GM23248 (cell line): ENCODE measurements around the gene VAMP7. TPM values are rescaled to one million over a fixed set of nuclear protein-coding genes. Genes with fewer than 3 reads are reported as not detected.

Experiments used
- DNase-seq: peaks from one replicate; pipeline ENCODE4 v3.0.0-alpha.2; 2015
- H2AFZ ChIP-seq: fragments of 200-600 bp; sonication (generic); 2 replicates; pipeline ENCODE4 v1.6.1; 2016; ENCODE audit warnings: antibody characterized with exemption
- H3F3A ChIP-seq: fragments of 200-600 bp; sonication (generic); 2 replicates; pipeline ENCODE4 v1.6.1; 2016; ENCODE audit warnings: mild to moderate bottlenecking, antibody characterized with exemption, mixed run types; ENCODE audit not compliant: insufficient read depth
- H3K27ac ChIP-seq: fragments of 200-600 bp; sonication (generic); 2 replicates; pipeline ENCODE4 v1.5.1; 2016; ENCODE audit warnings: mild to moderate bottlenecking
- H3K27me3 ChIP-seq: fragments of 200-600 bp; sonication (generic); replicated peaks from 2 replicates; pipeline ENCODE4 v1.6.1; 2016; ENCODE audit warnings: mild to moderate bottlenecking; ENCODE audit not compliant: insufficient read depth
- H3K36me3 ChIP-seq: fragments of 200-600 bp; sonication (generic); 2 replicates; pipeline ENCODE4 v1.6.1; 2016; ENCODE audit warnings: low read depth, mild to moderate bottlenecking
- H3K4me1 ChIP-seq: fragments of 200-600 bp; sonication (generic); 2 replicates; pipeline ENCODE4 v1.6.1; 2016; ENCODE audit warnings: mild to moderate bottlenecking; ENCODE audit not compliant: insufficient read depth
- H3K4me2 ChIP-seq: fragments of 200-600 bp; sonication (generic); one replicate; pipeline ENCODE4 v1.6.1; 2016; ENCODE audit warnings: mild to moderate bottlenecking; ENCODE audit not compliant: unreplicated experiment
- H3K4me3 ChIP-seq: fragments of 200-600 bp; sonication (generic); 2 replicates; pipeline ENCODE4 v1.5.1; 2016; ENCODE audit warnings: mild to moderate bottlenecking
- H3K79me2 ChIP-seq: fragments of 200-600 bp; sonication (generic); 2 replicates; pipeline ENCODE4 v1.6.1; 2016; ENCODE audit warnings: mild to moderate bottlenecking; ENCODE audit not compliant: insufficient read depth
- H3K9ac ChIP-seq: fragments of 200-600 bp; sonication (generic); 2 replicates; pipeline ENCODE4 v1.6.1; 2016; ENCODE audit warnings: mild to moderate bottlenecking
- H3K9me2 ChIP-seq: fragments of 200-600 bp; sonication (generic); 2 replicates; pipeline ENCODE4 v1.6.1; 2016; ENCODE audit warnings: mixed run types, mild to moderate bottlenecking, moderate library complexity; ENCODE audit not compliant: insufficient read depth
- H3K9me3 ChIP-seq: fragments of 200-600 bp; sonication (generic); one replicate; pipeline ENCODE4 v1.6.1; 2017; ENCODE audit warnings: low read depth
- H4K20me1 ChIP-seq: fragments of 200-600 bp; sonication (generic); 2 replicates; pipeline ENCODE4 v1.6.0; 2016; ENCODE audit not compliant: insufficient read depth
- EZH2 ChIP-seq: fragments of 200-600 bp; sonication (generic); IDR thresholded peaks from 2 replicates; pipeline ENCODE4 v1.6.1; 2018; ENCODE audit warnings: antibody characterized with exemption, mild to moderate bottlenecking; ENCODE audit not compliant: insufficient read depth, poor library complexity, severe bottlenecking
- EZH2phosphoT487 ChIP-seq: fragments of 200-600 bp; sonication (generic); IDR thresholded peaks from 2 replicates; pipeline ENCODE4 v1.6.1; 2018; ENCODE audit warnings: antibody characterized with exemption, moderate library complexity, mild to moderate bottlenecking, low read depth; ENCODE audit not compliant: insufficient read depth
- WGBS, 2 experiments: methylation state at CpG; one replicate each; pipeline ENCODE4 v1.1.6; 2015 to 2017; ENCODE audit warnings: low lambda C conversion rate in 2 of 2, low coverage in 1 of 2; ENCODE audit errors: missing lambda C conversion rate in 2 of 2; 5-methylcytosine and 5-hydroxymethylcytosine counted together
- in situ Hi-C: fragments of 300-500 bp; cut with MboI; formaldehyde crosslinking; loops from 2 replicates; pipeline ENCODE4 v1.15.0; 2020
- polyA plus RNA-seq: library from polyadenylated mRNA; unstranded; fragments of >200 nt; fragmentation: Nextera tagmentation; extraction: Ambion mirVana; gene quantifications from 2 replicates; pipeline ENCODE4 v1.2.1, GENCODE V29; 2016
- total RNA-seq: library from RNA; depleted of rRNA; stranded (reverse); fragments of >200 nt; shearing (Covaris generic); gene quantifications from 2 replicates; pipeline ENCODE4 v1.2.3, GENCODE V29; 2014

Gene VAMP7
- total and polyA plus RNA-seq, 2 experiments from 2014 or later, result 47.2 to 62.3 TPM

GRCh38 chrX:155880586-155881157 lies 473 bp upstream of the VAMP7 start:
- H3K27ac ChIP-seq, result 0 out of 2 replicates have a peak overlapping the region, but pooled peaks have one; percentile 14
- in situ Hi-C loops, result no loop called here
- TF ChIP-seq EZH2phosphoT487 (no peak), EZH2 (no peak)
- no peaks in the 10 kb centered on the region for H3K27me3 ChIP-seq
- peaks cover 44% of the 10 kb centered on the region for H3K79me2 ChIP-seq
- no peaks in the 10 kb centered on the region for H3K36me3 ChIP-seq
- no peaks in the 10 kb centered on the region for H3K9me2 ChIP-seq
- no peaks in the 10 kb centered on the region for H4K20me1 ChIP-seq
- H3K4me3 ChIP-seq, result peak overlapping the region; percentile 79
- H3K9me3 ChIP-seq, result no peaks in the 10 kb centered on the region
- peak overlapping the region; percentile 65 for H3K4me2 ChIP-seq
- peak overlapping the region; percentile 95 for H2AFZ ChIP-seq
- H3K4me1 ChIP-seq, result peaks cover 5% of the 10 kb centered on the region; the same call in 1 of the 2 replicates
- peak overlapping the region; percentile 91 for H3K9ac ChIP-seq
- no peaks in the 10 kb centered on the region for H3F3A ChIP-seq
- peak; percentile 52 for DNase-seq
- 14 to 18% methylated on average over 13 of the region's 13 CpGs for WGBS, 2 experiments

DNA sequence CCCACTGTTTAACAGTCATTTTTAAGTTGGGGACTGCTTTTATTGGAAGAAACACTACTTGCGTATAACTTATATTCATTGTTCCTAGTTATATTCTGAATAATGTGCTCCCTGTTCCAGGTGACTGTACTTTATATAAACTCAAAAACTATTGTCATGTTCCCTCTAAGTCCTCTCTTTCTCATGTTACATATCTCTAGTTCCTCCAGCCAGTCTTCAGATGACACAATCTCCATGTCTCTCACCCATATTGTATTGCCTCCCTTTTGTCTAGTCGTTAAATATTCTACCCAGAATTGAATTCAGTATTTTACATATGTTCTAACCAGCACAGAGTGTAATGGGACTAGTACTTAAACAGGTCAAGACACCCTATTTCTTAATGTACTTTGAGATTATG lies 5.3 kb downstream of the VAMP7 start:
- Histone ChIP-seq H3K27me3 (no peaks in the 10 kb centered on the region), H3K27ac (no peak overlapping the region), H3K9me2 (no peaks in the 10 kb centered on the region), H3K36me3 (no peaks in the 10 kb centered on the region), H3K4me1 (peaks cover 11% of the 10 kb centered on the region; the same call in 1 of the 2 replicates), H3K79me2 (peaks cover 78% of the 10 kb centered on the region), H3K9me3 (no peaks in the 10 kb centered on the region), H3K4me3 (no peak overlapping the region), H4K20me1 (no peaks in the 10 kb centered on the region; the same call in 1 of the 2 replicates), H3K9ac (no peak overlapping the region), H3F3A (0 out of 2 replicates have a peak, but pooled peaks cover 4% of the 10 kb centered on the region), H2AFZ (no peak overlapping the region), H3K4me2 (no peak overlapping the region)
- no peak for TF ChIP-seq EZH2
- no peak for TF ChIP-seq EZH2phosphoT487
- 69 to 73% methylated on average over 2 of the region's 2 CpGs for WGBS, 2 experiments
- no peak for DNase-seq
- in situ Hi-C loops, result no loop called here

GRCh38 chrX:155888139-155888538 lies 7.0 kb downstream of the VAMP7 start:
- no peak overlapping the region for H2AFZ ChIP-seq
- H3K36me3 ChIP-seq, result no peaks in the 10 kb centered on the region
- no peak overlapping the region for H3K4me3 ChIP-seq
- no peaks in the 10 kb centered on the region for H3K27me3 ChIP-seq
- H4K20me1 ChIP-seq, result no peaks in the 10 kb centered on the region; the same call in 1 of the 2 replicates
- in situ Hi-C loops, result no loop called here
- peak overlapping the region; percentile 51 for H3K27ac ChIP-seq
- peak overlapping the region; percentile 14 for H3K4me2 ChIP-seq
- peaks cover 61% of the 10 kb centered on the region for H3K79me2 ChIP-seq
- TF ChIP-seq EZH2phosphoT487 (no peak), EZH2 (no peak)
- H3K9ac ChIP-seq, result no peak overlapping the region
- 0 out of 2 replicates have a peak, but pooled peaks cover 4% of the 10 kb centered on the region for H3F3A ChIP-seq
- H3K9me3 ChIP-seq, result no peaks in the 10 kb centered on the region
- H3K4me1 ChIP-seq, result peaks cover 6% of the 10 kb centered on the region; the same call in 1 of the 2 replicates
- H3K9me2 ChIP-seq, result no peaks in the 10 kb centered on the region
- whole genome bisulfite sequencing, 2 experiments, result 20 to 22% methylated on average over 3 of the region's 3 CpGs
- DNase-seq, result peak; percentile 69

GRCh38 chrX:155889328-155889727 lies 8.2 kb downstream of the VAMP7 start:
- Histone ChIP-seq H3K9me2 (no peaks in the 10 kb centered on the region), H3K9ac (no peak overlapping the region), H3K4me2 (no peak overlapping the region), H4K20me1 (no peaks in the 10 kb centered on the region; the same call in 1 of the 2 replicates), H3K4me3 (no peak overlapping the region), H3K9me3 (no peaks in the 10 kb centered on the region), H3K79me2 (peaks cover 49% of the 10 kb centered on the region), H3K36me3 (no peaks in the 10 kb centered on the region), H3K4me1 (peaks cover 6% of the 10 kb centered on the region; the same call in 1 of the 2 replicates), H3K27ac (no peak overlapping the region), H3K27me3 (no peaks in the 10 kb centered on the region), H3F3A (0 out of 2 replicates have a peak, but pooled peaks cover 4% of the 10 kb centered on the region), H2AFZ (no peak overlapping the region)
- no peak for TF ChIP-seq EZH2phosphoT487
- no peak for TF ChIP-seq EZH2
- 41 to 61% methylated on average over 4 of the region's 4 CpGs for WGBS, 2 experiments
- in situ Hi-C loops, result no loop called here
- DNase-seq, result no peak
